ENCODE data around the gene MGST2.

Gene MGST2

DNA sequence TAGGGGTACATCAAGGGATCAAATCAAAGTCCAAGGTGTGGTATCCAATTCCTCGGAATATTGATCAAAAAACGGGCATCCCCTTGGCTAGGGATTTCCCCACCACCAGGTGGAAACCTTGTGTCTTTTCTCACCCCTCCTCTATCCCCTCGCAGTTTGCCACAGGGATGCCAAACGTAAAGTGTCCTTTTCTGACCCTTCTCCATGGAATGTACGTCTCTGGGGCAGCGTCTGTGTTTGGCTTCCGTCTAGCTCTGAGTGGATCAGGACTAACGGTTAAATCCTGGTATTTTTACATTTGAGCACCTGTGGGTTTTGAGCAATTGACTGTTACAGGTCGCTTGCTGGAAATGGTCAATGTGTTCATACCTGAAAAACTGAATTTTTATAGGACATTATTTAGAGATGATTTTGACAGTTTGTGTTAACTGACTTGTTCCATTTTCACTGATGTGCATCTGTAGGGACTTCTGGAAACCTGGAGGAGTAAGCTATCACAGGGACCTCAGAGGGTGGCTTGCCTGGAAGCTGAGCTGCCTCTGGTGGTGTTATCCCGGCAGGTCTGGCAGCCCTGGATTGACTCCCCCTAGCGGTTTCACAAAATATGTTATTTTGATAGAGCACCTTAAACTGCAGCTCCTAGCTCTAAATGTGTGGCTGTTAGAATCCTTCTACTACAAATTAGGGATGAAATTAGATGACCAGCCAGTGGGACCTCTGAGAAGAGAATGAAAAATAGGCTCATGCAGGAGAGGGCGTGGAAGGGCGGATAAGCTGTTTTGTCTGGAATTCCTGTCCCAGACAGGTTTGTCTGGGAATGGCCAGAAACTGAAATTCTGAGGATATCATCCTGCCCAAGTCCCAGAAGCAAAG is 8.8 kb upstream of the MGST2 start:
- Mint-ChIP-seq H3K27ac (peak overlapping the region; percentile 63), H3K9me3 (no peaks in the 10 kb centered on the region), H3K4me3 (no peak overlapping the region), H3K36me3 (ENCODE audit: low read depth) (no peaks in the 10 kb centered on the region), H3K4me1 (ENCODE audit: low read depth) (peaks cover 30% of the 10 kb centered on the region), H3K27me3 (peaks cover 6% of the 10 kb centered on the region)
- intact Hi-C loops (cut with micrococcal nuclease): no loop called here

DNA sequence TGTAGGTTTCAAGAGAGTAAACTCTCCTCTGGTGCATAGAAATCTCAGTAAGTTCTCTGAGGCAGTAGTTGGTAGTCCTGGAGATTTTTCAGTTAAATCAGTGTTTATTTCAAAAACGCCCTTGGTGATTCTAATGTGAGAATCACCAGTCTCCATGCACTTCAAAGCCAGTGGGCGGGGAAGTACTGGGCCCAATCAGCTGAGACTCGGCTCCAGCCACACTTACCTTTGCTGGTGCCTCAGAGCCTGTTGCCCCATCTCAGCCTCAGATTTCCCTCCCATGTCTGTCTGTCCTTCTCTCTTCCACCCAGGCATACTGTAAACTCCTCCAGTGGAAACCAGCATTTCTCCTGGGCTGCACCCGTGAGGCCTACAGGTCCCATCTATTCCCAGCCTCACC is 7.4 kb upstream of the MGST2 start:
- Mint-ChIP-seq H3K27me3 (peaks cover 5% of the 10 kb centered on the region), H3K4me3 (no peak overlapping the region), H3K27ac (peak overlapping the region; percentile 13), H3K9me3 (no peaks in the 10 kb centered on the region), H3K4me1 (ENCODE audit: low read depth) (peaks cover 30% of the 10 kb centered on the region), H3K36me3 (ENCODE audit: low read depth) (no peaks in the 10 kb centered on the region)
- intact Hi-C loops (cut with micrococcal nuclease): no loop called here

DNA sequence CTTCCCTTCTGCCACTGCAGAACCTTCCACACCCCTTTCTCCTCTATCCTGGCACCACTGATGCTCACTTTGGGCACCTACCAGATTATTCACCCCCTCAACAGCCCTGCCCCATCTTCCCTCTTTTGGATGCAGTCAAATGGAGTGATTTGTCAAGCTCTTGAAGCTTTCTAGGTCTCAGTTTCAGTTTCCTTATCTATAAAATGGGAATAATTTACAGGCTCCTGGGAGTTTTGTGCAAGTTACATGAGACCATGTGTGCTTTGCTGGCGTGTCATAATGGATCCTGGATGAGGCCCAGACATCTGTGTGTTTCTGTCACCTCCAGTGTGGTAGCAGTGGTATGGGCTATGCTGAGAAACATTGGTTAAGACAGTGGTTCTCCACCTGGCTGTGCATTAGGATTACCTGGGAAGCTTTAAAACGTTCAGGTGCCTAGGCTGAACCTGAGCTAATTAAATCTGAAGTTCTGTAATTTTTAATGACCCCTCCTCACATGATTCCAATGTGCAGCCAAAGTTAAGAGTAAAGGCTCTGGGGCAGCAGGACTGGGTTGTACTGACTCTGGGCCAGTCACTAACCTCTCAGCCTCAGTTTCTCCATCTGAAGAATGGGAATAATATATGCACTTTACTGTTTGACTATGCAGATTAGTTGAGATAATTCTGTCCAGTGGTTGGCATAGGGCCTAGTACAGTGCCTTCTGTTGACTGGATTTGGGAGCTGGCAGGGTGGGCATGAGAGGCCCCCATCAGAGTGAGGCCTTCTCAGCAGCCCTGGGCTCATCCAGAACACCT is 6.8 kb upstream of the MGST2 start:
- Mint-ChIP-seq H3K27ac (peak overlapping the region; percentile 13), H3K4me3 (no peak overlapping the region), H3K4me1 (ENCODE audit: low read depth) (peaks cover 30% of the 10 kb centered on the region), H3K27me3 (peaks cover 5% of the 10 kb centered on the region), H3K36me3 (ENCODE audit: low read depth) (no peaks in the 10 kb centered on the region), H3K9me3 (no peaks in the 10 kb centered on the region)
- intact Hi-C loops (cut with micrococcal nuclease): no loop called here

DNA sequence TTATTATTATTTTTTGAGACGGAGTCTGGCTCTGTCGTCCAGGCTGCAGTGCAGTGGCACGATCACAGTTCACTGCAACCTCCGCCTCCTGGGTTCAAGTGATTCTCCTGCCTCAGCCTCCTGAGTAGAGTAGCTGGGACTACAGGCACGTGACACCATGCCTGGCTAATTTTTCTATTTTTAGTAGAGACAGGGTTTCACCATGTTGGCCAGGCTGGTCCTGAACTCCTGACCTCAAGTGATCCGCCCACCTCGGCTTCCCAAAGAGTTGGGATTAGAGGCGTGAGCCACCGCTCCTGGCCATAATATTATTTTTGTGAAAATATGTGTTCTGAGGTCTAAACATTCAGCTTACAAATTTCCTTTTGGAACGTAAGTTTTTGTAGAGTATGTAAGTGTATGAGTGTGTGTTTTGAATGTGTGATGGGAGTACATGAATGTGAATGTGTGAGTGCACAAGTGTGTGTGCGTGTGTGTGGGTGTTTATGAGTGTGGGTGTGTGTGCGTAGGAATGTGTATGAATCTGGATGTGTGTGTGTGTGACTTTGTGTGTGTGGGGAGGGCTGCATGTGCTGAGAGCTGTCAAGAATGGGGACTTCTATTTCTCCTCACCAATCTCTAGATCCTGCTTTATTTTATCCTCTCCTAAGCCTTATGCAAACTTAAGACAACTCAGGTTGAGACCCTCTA is 5.7 kb upstream of the MGST2 start:
- Mint-ChIP-seq H3K9me3 (no peaks in the 10 kb centered on the region), H3K4me3 (no peak overlapping the region), H3K27ac (no peak overlapping the region), H3K4me1 (ENCODE audit: low read depth) (peaks cover 30% of the 10 kb centered on the region), H3K36me3 (ENCODE audit: low read depth) (no peaks in the 10 kb centered on the region), H3K27me3 (peaks cover 5% of the 10 kb centered on the region)
- intact Hi-C loops (cut with micrococcal nuclease): no loop called here

DNA sequence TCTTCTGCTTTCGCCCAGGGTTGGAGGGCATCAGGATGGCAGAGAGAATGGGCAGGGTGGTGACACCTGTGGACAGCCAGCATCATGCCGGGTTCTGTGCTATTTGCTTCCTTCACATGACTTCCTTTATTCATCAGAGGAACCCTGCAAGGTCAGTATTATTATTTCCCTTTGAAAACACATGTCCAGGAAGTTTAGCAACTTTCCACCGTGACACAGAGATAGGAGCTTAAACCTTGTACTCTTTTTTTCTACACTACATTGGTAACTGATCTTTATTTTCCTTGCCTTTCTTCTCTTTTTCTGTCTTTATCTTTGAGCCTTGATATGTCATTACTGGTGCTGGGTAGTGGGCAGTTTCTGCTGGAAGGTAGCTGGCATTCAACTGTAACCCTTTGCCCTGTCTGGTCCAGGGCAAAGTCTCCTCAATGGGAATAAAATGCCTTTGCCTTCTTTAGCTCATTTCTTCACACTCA is 5.0 kb upstream of the MGST2 start:
- no peaks in the 10 kb centered on the region for H3K9me3 Mint-ChIP-seq
- intact Hi-C loops (cut with micrococcal nuclease): no loop called here

DNA sequence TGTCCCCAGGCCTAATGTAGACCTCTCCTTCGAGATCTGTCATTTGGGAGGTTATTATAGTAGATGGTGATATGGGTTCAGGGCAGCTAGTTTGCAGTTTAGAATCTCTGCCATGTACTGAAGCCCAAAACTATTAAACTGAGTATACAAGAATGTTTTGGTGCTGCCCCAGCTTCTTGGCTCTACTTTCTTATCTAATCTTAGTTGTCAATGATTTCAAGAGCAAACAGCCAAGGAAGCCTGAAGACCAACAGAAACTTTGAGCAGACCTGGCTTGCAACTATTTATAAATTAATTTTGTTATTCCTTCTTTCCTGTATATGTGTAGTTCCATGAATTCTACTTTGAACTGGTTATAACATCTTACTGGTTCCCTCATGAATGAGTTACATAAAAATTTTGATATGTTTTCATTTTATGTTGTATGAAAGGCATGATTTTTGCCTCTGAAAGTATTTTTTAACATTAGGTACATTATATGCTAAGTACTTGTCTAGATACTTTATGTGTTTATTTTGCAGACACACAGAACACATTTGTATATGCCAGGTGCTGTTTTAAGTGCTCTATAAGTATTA is 2.0 kb upstream of the MGST2 start:
- Mint-ChIP-seq H3K27me3 (no peaks in the 10 kb centered on the region), H3K4me3 (no peak overlapping the region), H3K27ac (no peak overlapping the region), H3K4me1 (ENCODE audit: low read depth) (peaks cover 41% of the 10 kb centered on the region), H3K36me3 (ENCODE audit: low read depth) (peaks cover 13% of the 10 kb centered on the region), H3K9me3 (no peaks in the 10 kb centered on the region)
- intact Hi-C loops (cut with micrococcal nuclease): no loop called here

More for the DNA sequence above, 5.0 kb upstream of the MGST2 start:
- Mint-ChIP-seq H3K4me3 (no peak overlapping the region), H3K27me3 (peaks cover 5% of the 10 kb centered on the region), H3K27ac (peak overlapping the region; percentile 37), H3K4me1 (ENCODE audit: low read depth) (peaks cover 36% of the 10 kb centered on the region), H3K36me3 (ENCODE audit: low read depth) (peaks cover 2% of the 10 kb centered on the region)

DNA sequence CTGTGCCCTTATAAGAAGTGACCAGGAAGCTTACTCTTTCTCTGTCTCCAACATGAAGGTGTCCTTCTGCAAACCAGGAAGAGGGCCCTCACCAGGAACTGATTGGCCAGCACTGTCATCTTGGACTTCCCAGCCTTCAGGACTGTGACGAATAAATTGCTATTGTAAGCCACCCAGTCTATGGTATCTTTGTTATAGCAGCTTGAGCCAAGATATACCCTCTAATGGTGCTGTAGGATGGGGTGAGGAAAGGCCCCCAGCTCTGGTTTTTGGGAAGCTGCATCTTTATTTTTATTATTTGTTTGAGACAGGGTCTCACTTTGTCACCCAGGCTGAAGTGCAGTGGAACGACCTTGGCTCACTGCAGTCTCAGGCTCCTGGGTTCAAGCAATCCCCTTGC is 1.2 kb upstream of the MGST2 start:
- no peaks in the 10 kb centered on the region for H3K27me3 Mint-ChIP-seq
- no peak overlapping the region for H3K4me3 Mint-ChIP-seq
- peaks cover 48% of the 10 kb centered on the region for H3K4me1 Mint-ChIP-seq (ENCODE audit: low read depth)
- no peak overlapping the region for H3K27ac Mint-ChIP-seq
- H3K36me3 Mint-ChIP-seq (ENCODE audit: low read depth): peaks cover 17% of the 10 kb centered on the region
- H3K9me3 Mint-ChIP-seq: no peaks in the 10 kb centered on the region
- intact Hi-C loops (cut with micrococcal nuclease): no loop called here

DNA sequence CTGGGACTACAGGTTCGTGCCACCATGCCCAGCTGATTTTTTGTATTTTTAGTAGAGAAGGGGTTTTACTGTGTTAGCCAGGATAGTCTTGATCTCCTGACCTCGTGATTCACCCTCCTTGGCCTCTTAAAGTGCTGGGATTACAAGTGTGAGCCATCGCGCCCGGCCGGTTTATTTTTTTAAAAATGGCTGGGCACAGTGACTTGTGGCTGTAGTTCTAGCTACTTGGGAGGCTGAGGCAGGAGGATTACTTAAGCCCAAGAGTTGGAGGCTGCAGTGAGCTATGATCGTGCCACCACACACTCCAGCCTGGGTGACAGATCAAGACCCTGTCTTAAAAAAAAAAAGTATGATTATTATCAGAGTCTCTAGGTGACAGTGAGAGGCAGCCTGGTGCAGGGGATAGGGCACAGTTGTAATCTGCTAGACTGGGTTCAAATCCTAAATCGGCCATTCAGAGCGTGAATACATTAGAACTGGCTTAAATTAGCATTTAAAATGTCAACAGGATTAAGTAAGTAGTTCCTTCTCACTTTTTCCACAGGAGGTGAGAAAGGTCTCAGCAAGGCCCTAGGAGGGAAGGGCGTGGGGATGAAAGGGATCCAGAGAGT is 435 bp upstream of the MGST2 start:
- Mint-ChIP-seq H3K4me1 (ENCODE audit: low read depth) (peaks cover 51% of the 10 kb centered on the region), H3K27ac (peak overlapping the region; percentile 97), H3K27me3 (no peaks in the 10 kb centered on the region), H3K36me3 (ENCODE audit: low read depth) (peaks cover 23% of the 10 kb centered on the region), H3K9me3 (no peaks in the 10 kb centered on the region), H3K4me3 (peak overlapping the region; percentile 82)
- intact Hi-C loops (cut with micrococcal nuclease): no loop called here

DNA sequence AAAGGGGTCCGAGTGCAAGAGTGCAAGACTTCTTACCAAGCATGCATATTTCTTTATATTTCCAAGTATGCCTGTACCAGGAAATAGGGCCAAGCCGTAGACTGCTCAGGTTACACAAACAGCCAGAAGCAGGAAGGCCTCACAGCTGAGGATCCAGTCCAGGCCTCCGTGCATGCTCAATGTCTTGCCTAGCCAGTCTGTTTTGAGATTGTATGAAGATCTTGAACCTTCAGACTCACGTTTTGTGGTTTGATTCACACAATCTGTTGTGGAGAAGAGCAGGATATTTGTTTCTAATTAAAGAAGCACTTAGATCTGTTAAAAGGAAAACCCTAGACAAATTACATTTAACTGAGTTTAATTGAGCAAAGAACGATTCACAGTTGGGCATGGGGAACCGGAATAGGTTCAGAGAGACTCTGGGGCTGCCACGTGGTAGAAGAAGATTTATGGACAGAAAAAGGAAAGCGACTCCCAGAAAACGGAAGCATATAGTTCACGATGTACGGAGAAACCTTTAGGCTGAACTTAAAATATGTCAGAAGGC is 1.2 kb downstream of the MGST2 start:
- Mint-ChIP-seq H3K4me3 (peak overlapping the region; percentile 82), H3K9me3 (no peaks in the 10 kb centered on the region), H3K27ac (peak overlapping the region; percentile 97), H3K4me1 (ENCODE audit: low read depth) (peaks cover 47% of the 10 kb centered on the region), H3K27me3 (no peaks in the 10 kb centered on the region), H3K36me3 (ENCODE audit: low read depth) (peaks cover 28% of the 10 kb centered on the region)
- intact Hi-C loops (cut with micrococcal nuclease): loop anchor here (1.0 kb wide), 1 partner anchor 8 kb away; no protein-coding TSS in a partner anchor

DNA sequence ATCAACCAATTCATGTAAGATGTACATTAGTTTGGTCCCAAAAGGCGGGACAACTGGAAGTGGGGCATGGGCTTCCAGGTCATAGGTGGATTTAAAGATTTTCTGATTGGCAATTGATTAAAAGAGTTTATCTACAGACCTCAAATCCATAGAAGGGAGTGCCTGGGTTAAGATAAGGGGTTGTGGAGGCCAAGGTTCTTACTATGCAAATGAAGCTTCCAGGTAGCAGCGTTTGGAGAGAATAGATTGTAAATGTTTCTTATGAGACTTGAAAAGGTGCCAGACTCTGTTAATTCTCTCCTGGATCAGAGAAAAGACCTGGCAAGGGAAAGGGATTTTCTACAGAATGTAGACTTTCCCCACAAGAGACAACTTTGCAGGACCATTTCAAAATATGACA is 2.4 kb downstream of the MGST2 start:
- Mint-ChIP-seq H3K27me3 (no peaks in the 10 kb centered on the region), H3K4me1 (ENCODE audit: low read depth) (peaks cover 57% of the 10 kb centered on the region), H3K27ac (peak overlapping the region; percentile 97), H3K9me3 (no peaks in the 10 kb centered on the region), H3K36me3 (ENCODE audit: low read depth) (peaks cover 39% of the 10 kb centered on the region), H3K4me3 (no peak overlapping the region)
- intact Hi-C loops (cut with micrococcal nuclease): no loop called here

DNA sequence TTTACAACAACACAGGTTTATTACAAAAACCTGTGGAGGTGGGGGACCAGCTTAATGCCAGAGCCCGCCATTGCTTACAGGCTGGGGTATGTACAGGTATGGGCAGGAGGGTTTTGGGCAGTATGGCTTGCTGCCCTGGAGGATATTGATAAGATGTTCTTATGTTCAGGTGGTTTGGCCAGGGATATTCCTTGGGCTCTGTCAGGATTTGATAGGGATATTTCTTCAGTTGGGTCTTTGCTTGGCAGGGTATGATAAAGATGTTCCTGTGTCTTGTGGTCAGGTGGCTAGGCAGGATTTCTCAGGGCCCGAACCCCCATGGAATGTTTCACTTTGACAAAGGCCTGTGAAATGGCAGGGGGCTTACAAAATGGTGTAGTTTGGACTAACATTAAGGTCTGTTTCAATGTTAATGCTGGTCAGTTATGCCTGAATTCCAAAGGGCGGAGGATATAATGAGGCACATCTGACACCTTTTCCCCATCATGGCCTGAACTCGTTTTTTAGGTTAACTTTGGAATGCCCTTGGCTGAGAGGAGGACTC is 3.1 kb downstream of the MGST2 start:
- no peaks in the 10 kb centered on the region for H3K27me3 Mint-ChIP-seq
- peaks cover 43% of the 10 kb centered on the region for H3K36me3 Mint-ChIP-seq (ENCODE audit: low read depth)
- peaks cover 62% of the 10 kb centered on the region for H3K4me1 Mint-ChIP-seq (ENCODE audit: low read depth)
- no peaks in the 10 kb centered on the region for H3K9me3 Mint-ChIP-seq
- no peak overlapping the region for H3K4me3 Mint-ChIP-seq
- peak overlapping the region; percentile 43 for H3K27ac Mint-ChIP-seq
- intact Hi-C loops (cut with micrococcal nuclease): no loop called here

DNA sequence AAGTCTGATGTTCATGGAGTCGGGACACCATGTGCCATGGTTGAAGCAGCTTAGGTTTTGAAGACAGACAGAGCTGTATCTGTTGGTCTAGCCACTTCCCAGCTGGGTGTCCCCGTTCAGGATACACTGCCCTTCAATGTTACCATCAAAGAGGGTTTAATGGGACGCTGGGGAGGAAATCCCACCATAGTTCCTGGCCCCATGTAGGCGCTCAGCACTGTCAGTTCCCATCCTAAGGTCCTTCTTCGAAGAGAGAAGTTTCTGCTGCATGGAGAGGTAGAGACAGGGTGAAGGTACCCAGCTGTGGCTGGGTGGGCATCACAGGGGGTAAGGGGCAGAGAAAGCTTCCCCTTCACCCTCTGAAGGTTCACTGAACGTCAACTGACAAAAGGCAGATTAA is 3.7 kb downstream of the MGST2 start:
- peaks cover 48% of the 10 kb centered on the region for H3K36me3 Mint-ChIP-seq (ENCODE audit: low read depth)
- H3K27me3 Mint-ChIP-seq: no peaks in the 10 kb centered on the region
- H3K4me1 Mint-ChIP-seq (ENCODE audit: low read depth): peaks cover 68% of the 10 kb centered on the region
- intact Hi-C loops (cut with micrococcal nuclease): no loop called here
- no peak overlapping the region for H3K4me3 Mint-ChIP-seq
- H3K27ac Mint-ChIP-seq: peak overlapping the region; percentile 43
- H3K9me3 Mint-ChIP-seq: no peaks in the 10 kb centered on the region

DNA sequence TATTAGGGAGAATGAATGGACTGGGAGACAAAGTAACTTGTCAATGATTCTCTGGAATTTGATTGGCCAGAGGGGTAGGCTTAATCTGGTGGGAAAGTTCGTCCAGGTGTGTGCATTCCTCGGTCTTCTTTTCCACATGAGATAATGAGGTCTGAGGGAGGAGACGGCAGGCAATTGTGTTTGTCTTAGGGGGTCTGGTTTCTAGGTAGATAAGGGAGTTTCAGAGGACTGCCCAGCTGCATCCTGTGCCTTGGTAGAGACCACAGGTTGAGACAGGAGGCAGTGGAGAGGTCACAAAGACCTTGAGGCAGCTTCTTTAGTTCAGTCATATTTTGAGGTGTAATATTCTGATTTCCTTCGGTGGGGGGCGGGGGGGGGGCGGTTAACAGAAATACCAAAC is 4.3 kb downstream of the MGST2 start:
- H3K9me3 Mint-ChIP-seq: no peaks in the 10 kb centered on the region
- H3K4me3 Mint-ChIP-seq: no peak overlapping the region
- H3K4me1 Mint-ChIP-seq (ENCODE audit: low read depth): peaks cover 73% of the 10 kb centered on the region
- no peaks in the 10 kb centered on the region for H3K27me3 Mint-ChIP-seq
- H3K36me3 Mint-ChIP-seq (ENCODE audit: low read depth): peaks cover 48% of the 10 kb centered on the region
- intact Hi-C loops (cut with micrococcal nuclease): no loop called here
- H3K27ac Mint-ChIP-seq: peak overlapping the region; percentile 6

Measured in dendritic cell treated with granulocyte-macrophage colony-stimulating factor and Interleukin-4, amounts not matched to agents 40 ng/mL and 50 ng/mL, for 4 days (primary cell).